Stimulated activated CD4-positive, alpha-beta T cell treated with anti-CD3 and anti-CD28 coated beads, Interleukin-4, amount 100 ng/mL, for 48 hours (primary cell): ENCODE data around the gene PODXL2.
"Not testable (repeated sequence)": the region's sequence is repeated elsewhere in the genome, so short reads cannot be mapped to it uniquely, and the experiment has no call there.

Experiments
- DNase-seq, 2 donors: peaks; one replicate each; pipeline ENCODE4 v3.0.0-alpha.2; 2020; ENCODE audit warnings: low read depth in 2 of 2

PODXL2 gene

GRCh38 chr3:127654993-127655392 is 26.0 kb downstream of the PODXL2 start:
- not testable (repeated sequence) for DNase-seq

- no peak for DNase-seq
Measured at GRCh38 chr3:127655641-127656040, 26.7 kb downstream of the PODXL2 start.

GRCh38 chr3:127656906-127657305 is 27.9 kb downstream of the PODXL2 start:
- no peak for DNase-seq

GRCh38 chr3:127658234-127658633 is 29.2 kb downstream of the PODXL2 start:
- no peak for DNase-seq

DNA sequence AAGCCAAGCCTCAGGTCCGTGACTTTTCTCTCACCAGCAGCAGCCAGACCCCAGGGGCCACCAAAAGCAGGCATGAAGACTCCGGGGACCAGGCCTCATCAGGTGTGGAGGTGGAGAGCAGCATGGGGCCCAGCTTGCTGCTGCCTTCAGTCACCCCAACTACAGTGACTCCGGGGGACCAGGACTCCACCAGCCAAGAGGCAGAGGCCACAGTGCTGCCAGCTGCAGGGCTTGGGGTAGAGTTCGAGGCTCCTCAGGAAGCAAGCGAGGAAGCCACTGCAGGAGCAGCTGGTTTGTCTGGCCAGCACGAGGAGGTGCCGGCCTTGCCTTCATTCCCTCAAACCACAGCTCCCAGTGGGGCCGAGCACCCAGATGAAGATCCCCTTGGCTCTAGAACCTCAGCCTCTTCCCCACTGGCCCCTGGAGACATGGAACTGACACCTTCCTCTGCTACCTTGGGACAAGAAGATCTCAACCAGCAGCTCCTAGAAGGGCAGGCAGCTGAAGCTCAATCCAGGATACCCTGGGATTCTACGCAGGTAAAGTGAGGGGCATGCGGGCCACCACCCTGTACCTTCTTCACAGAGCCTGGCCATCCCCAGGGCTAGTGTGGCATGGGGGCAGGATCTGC is 31.8 kb downstream of the PODXL2 start:
- DNase-seq, result no peak

- DNase-seq, result no peak
Measured at GRCh38 chr3:127661600-127661999, 32.6 kb downstream of the PODXL2 start.

GRCh38 chr3:127662001-127662469 is 33.0 kb downstream of the PODXL2 start:
- DNase-seq, result no peak

GRCh38 chr3:127663151-127663550 is 34.2 kb downstream of the PODXL2 start:
- DNase-seq, result no peak

GRCh38 chr3:127665165-127665564 is 36.2 kb downstream of the PODXL2 start:
- DNase-seq, result no peak

- no peak for DNase-seq
Measured at GRCh38 chr3:127665586-127665985, 36.6 kb downstream of the PODXL2 start.

GRCh38 chr3:127666676-127667075 is 37.7 kb downstream of the PODXL2 start:
- no peak for DNase-seq

- DNase-seq, result no peak
Measured at GRCh38 chr3:127667119-127667681, 38.2 kb downstream of the PODXL2 start.

- no peak for DNase-seq
Measured at GRCh38 chr3:127668906-127669305, 39.9 kb downstream of the PODXL2 start.

DNA sequence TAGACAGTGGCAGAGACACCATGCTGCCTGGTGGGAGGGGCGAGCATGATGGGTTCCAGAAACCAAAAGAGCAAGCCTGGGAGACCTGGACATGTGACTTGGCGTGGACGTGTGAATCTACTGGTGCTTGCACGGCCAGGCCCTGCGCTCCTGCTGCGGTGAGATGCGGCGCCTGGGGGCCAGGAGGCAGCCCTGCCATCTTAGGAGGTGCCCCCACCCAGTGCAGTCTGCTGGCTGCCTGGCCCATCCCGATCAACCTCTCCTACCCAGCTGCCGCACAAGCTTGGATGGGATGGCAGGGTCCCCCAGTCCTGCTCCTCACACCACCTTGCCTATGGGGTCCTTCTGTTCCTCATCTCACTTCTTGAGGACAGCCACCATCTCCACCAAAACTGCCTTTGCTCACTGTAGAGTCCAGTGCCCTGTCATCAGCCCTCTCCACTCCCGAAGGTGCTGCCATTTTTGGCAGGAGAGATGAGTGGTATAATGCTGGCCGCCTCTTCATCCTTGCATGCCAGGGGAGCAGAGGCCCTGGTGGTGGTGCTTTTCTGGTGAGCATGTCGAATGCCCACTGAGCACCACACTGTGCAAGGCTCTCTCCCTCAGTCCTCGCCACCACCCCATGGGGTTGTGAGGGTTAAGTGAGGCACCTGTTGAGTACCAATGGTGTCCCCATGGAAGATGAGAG is 40.7 kb downstream of the PODXL2 start:
- no peak for DNase-seq

DNA sequence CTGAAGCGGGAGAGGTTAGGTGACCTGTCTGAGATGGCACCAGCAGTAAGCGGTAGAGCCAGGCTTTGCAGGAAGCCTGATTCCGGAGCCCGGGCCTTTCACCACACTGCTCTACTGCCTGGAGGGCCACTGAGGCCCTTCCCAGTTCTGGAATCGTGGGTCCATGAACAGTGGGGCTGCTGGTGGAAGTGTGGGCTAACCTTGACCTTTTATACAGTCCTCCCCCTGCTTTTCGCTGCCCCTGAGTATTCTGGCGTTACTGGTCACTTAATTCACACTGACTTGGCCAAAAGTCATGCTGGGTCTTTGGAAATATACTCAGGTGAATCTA is 41.2 kb downstream of the PODXL2 start:
- DNase-seq, result no peak

DNA sequence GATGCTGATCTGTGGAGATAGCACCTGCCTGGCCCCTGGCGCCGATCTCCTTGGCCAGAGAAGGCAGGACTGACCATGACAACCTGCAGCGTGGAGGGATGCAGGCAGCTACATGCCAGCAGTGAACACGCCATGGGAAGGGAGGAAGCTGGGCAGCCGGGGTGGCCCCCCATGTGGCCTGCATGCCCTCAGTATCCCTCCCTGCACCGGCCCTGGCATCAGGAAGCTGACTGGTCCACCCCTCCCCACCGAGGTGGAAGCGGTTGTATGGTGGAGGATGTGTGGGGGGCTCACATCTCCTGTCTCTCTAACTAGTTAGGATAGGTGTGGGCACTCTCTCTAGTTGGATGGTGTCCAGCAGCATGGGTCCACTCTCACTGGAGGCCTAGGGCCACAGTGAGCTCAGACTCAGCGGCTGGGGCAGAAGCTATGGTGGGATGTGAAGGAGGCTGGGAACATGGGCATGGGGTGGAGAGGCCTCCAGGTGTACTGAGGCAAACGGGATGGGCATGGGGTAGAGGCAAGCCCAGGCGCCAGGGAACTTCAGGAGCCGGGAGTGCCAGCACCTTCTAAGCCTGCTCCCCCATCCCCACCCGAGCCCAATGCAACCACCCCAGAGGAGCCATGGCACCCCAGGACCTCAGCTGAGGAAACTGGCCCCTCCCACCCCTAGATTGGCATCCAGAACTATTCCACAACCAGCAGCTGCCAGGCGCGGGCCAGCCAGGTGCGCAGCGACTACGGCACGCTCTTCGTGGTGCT is 42.0 kb downstream of the PODXL2 start:
- DNase-seq, result no peak

DNA sequence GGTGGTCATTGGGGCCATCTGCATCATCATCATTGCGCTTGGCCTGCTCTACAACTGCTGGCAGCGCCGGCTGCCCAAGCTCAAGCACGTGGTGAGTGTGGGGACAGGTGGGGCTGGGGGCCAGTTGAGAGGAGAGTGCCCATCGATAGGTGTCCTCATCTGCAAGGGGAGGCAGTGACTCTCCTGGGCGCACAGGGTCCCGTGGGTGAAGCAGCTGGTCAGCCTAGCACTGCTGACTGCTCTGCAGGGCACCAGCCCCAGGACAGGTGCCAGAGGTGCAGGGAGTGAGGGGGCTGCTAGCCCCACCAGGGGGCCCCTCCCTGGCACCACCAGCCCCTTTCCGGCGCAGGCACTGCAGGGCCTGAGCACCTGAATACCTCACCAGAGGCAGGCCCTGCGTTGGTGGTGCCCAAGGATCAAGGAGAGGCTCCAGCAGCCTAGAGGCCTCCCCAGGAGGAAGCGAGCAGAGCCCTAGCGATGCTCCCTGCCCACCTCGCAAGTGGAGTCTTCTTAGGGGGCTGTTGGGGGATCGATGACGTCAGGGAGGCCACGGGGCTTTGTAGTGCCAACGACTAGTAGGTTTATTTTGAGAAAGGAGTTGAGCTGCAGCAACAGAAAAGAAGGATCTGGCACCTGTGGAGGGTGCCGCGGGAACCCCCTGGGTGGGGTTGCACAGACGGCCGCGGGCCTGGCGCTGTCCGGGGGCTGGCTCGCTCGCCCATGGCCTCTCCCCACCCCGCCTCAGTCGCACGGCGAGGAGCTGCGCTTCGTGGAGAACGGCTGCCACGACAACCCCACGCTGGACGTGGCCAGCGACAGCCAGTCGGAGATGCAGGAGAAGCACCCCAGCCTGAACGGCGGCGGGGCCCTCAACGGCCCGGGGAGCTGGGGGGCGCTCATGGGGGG is 42.8 kb downstream of the PODXL2 start:
- peak in 1 of 2 donors; percentile 8 for DNase-seq

GRCh38 chr3:127672429-127673190 is 43.6 kb downstream of the PODXL2 start, which contains the start of gene ABTB1:
Gene ABTB1, plus strand, starts transcription at chr3:127672952. Its CDS starts 74 bp downstream, at chr3:127673026.
- DNase-seq, result peak; percentile 84

DNA sequence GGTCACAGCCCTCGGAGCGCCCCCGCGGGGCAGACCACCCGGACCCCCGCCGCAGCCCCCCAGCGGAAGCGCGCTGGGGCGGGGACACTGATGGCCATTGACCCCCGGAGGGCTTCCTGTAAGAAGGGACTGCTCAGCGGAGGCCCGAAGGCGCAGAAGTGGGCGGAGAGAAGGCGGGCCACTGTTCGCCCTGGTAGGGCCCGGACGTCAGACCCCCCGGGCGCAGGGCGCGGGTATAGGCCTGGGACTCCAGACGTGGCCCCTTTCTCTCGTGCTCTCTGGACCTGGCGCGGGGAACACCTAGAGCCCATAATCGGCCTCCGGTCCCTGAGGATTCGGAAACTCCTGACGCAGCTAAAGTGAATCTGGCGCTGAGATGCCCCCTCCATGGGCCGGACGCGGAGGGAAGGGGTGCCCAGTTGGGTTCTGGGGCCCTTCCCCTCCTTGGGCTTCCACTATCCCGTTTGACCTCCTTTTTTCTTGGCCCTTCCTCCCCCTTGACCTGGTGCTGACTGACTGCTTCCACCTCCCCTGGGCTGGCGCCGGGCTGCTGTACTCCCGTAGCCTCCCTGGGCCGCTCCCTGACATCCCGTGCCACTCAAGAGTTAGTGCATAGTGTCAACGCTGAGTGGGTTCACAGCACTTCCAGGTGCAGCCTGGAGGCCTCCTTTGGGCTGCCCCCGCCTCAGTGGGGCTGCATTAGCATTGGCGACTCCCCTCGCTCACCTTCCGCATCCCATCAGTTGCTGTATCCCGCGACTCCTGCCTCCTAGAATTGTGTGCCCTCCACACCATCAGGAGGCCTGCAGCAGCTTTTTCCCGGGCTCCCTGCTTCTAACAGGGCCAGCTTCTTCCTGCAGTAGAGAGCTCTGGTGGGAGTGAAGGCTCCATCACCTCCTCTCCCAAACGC is 44.5 kb downstream of the PODXL2 start:
- DNase-seq, result peak; percentile 23 to 35
